ENCODE measurements around the gene ERC2. TPM values are rescaled to one million over a fixed set of nuclear protein-coding genes. Genes with fewer than 3 reads are reported as not detected.

ERC2 gene
- total RNA-seq, 1 donor from 2014 or later: 0.11 TPM

DNA sequence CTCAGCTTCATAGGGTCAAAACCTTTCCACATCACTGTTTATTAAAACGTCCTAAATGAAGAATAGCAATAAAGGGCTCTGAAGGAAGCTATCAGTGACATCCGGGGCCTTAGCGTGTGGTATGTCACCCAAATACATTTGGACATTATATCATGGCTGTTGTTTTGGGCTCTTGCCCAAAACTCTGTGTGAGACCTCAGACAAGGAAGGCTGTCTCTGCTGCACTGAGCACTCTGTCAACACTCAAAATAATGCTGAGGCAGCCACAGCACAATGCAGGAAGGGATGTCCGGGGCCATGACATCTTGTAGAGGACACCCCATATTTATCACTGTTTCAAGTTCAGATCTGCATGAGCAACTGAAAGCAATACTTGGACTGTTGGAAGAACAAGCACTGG, 687.4 kb downstream of the ERC2 start:
- Histone ChIP-seq H3K9me3 (no peaks in the 10 kb centered on the region), H3K36me3 (no peaks in the 10 kb centered on the region), H3K27ac (no peak overlapping the region), H3K4me3 (no peak overlapping the region), H3K4me1 (no peaks in the 10 kb centered on the region), H3K27me3 (no peaks in the 10 kb centered on the region)
- TF ChIP-seq CTCF (IDR thresholded peaks at IDR 0.05): no peak
- intact Hi-C loops (cut with DNase I): no loop called here
- no peak for DNase-seq (ENCODE audit: low spot score in 2 of 2)

- H3K4me1 ChIP-seq: no peaks in the 10 kb centered on the region
- no peak for DNase-seq (ENCODE audit: low spot score in 2 of 2)
- intact Hi-C loops (cut with DNase I): no loop called here
- no peaks in the 10 kb centered on the region for H3K27me3 ChIP-seq
- no peaks in the 10 kb centered on the region for H3K9me3 ChIP-seq
- H3K36me3 ChIP-seq: no peaks in the 10 kb centered on the region
- TF ChIP-seq CTCF (IDR thresholded peaks at IDR 0.05): no peak
- no peak overlapping the region for H3K27ac ChIP-seq
- no peak overlapping the region for H3K4me3 ChIP-seq
Observed at GRCh38 chr3:55779543-55779942, 688.7 kb downstream of the ERC2 start.

DNA sequence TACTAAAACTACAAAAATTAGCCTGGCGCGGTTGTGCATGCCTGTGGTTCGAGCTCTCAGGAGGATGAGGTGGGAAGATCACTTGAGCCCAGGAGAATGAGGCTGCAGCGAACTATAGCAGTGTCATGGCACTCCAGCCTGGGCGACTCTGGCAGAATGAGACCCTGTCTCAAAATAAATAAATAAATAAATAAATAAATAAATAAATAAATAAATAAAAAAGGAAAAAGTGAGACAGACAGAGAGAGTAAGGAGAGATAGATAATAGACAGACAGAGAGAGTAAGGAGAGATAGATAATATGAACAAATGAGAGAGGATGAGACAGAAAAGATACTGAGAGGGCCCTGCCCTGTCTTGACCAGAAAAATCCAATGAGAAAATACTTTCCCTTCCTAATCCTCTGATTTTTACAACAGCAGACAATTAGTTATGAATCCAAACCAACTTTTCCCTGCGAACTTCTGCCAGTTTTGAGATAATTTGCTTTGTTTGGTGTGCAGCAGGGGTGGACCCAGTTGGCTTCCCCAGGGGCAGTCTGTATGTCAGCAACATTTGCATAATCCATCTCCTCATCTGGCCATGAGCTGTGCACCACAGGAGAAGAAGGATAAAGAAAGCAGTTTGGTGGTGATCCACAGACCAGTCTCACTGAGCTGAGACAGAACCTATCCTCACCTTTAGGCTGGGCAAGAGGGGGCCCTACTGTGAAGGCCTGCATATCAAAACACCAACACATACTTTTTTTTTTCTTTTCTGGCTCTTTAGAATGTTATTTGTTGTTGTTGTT, 692.7 kb downstream of the ERC2 start:
- DNase-seq (ENCODE audit: low spot score in 2 of 2): no peak
- H3K27me3 ChIP-seq: no peaks in the 10 kb centered on the region
- H3K4me3 ChIP-seq: no peak overlapping the region
- no peak for TF ChIP-seq CTCF (IDR thresholded peaks at IDR 0.05)
- no peaks in the 10 kb centered on the region for H3K36me3 ChIP-seq
- no peaks in the 10 kb centered on the region for H3K9me3 ChIP-seq
- intact Hi-C loops (cut with DNase I): no loop called here
- H3K4me1 ChIP-seq: no peaks in the 10 kb centered on the region
- no peak overlapping the region for H3K27ac ChIP-seq

DNA sequence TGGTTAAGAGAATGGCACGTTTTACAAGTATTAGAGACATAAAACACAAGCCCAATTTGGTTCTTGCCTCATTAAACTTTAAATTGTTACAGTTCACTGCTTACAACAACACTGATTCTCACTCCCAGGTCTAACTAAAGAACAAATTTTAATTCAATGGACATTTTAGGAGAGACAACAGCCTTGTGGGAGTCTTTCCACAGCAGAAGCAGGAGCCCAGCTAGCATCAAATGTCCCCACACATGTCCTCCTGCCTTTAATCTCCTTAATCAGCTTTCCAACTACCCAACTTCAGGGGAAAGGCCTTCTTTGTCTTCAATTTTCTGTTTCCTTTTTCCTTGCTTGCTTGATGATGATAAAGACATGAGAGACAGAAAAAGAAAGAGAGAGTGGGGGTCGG, 693.4 kb downstream of the ERC2 start:
- intact Hi-C loops (cut with DNase I): no loop called here
- Histone ChIP-seq H3K27ac (no peak overlapping the region), H3K4me1 (no peaks in the 10 kb centered on the region), H3K9me3 (no peaks in the 10 kb centered on the region), H3K36me3 (no peaks in the 10 kb centered on the region), H3K4me3 (no peak overlapping the region), H3K27me3 (no peaks in the 10 kb centered on the region)
- DNase-seq (ENCODE audit: low spot score in 2 of 2): no peak
- TF ChIP-seq CTCF (IDR thresholded peaks at IDR 0.05): no peak

GRCh38 chr3:55771503-55771902, 696.8 kb downstream of the ERC2 start:
- Histone ChIP-seq H3K4me3 (no peak overlapping the region), H3K27ac (no peak overlapping the region), H3K36me3 (no peaks in the 10 kb centered on the region), H3K9me3 (no peaks in the 10 kb centered on the region), H3K27me3 (no peaks in the 10 kb centered on the region), H3K4me1 (no peaks in the 10 kb centered on the region)
- TF ChIP-seq CTCF (IDR thresholded peaks at IDR 0.05): no peak
- intact Hi-C loops (cut with DNase I): no loop called here
- no peak for DNase-seq (ENCODE audit: low spot score in 2 of 2)
